Cardiac muscle cell (in vitro differentiated cells and primary cell): ENCODE data around the gene PHKB. TPM values are rescaled to one million over a fixed set of nuclear protein-coding genes. Genes with fewer than 3 reads are reported as not detected.

Experiments
- DNase-seq, 2 donors: peaks; one replicate each; pipeline versions ENCODE4 v3.0.0 to v3.0.0-alpha.2; 2010 to 2017; ENCODE audit warnings: low read depth in 1 of 2, low spot score in 1 of 2
- H3K27ac ChIP-seq: fragments of 200-600 bp; sonication (generic); 2 replicates; pipeline ENCODE4 v1.5.1; 2016
- H3K27me3 ChIP-seq: fragments of 200-600 bp; sonication (generic); 2 replicates; pipeline ENCODE4 v1.6.0; 2016; ENCODE audit warnings: control low read depth
- H3K36me3 ChIP-seq: fragments of 200-600 bp; sonication (generic); 2 replicates; pipeline ENCODE4 v1.5.1; 2016; ENCODE audit warnings: control low read depth
- H3K4me1 ChIP-seq: fragments of 200-600 bp; sonication (generic); 2 replicates; pipeline ENCODE4 v1.8.1; 2017; ENCODE audit warnings: low read depth, mild to moderate bottlenecking, mixed run types
- H3K4me3 ChIP-seq: fragments of 200-600 bp; sonication (generic); 2 replicates; pipeline ENCODE4 v1.5.1; 2016; ENCODE audit warnings: mild to moderate bottlenecking
- H3K9me3 ChIP-seq: fragments of 200-600 bp; sonication (generic); 2 replicates; pipeline ENCODE4 v1.5.1; 2017; ENCODE audit warnings: low read depth, mild to moderate bottlenecking, control low read depth
- polyA plus RNA-seq: library from polyadenylated mRNA; unstranded; fragments of >200 nt; fragmentation: Nextera tagmentation; extraction: Ambion mirVana; gene quantifications from 2 replicates; pipeline ENCODE4 v1.2.1, GENCODE V29; 2016
- total RNA-seq: library from RNA; depleted of rRNA; stranded (reverse); fragments of >200 nt; gene quantifications from 2 replicates; pipeline ENCODE4 v1.2.3, GENCODE V29; 2016
- TF ChIP-seq, protein P1 (sequence below): IDR thresholded peaks from 2 replicates; pipeline ENCODE4 v1.5.1; 2012; ENCODE audit warnings: low read depth, mild to moderate bottlenecking, low read length

Gene PHKB
- total and polyA plus RNA-seq, 2 experiments from 2014 or later = 84.2 to 107 TPM

- DNase-seq = no peak
- H3K27ac ChIP-seq = no peak overlapping the region
- no peaks in the 10 kb centered on the region for H3K27me3 ChIP-seq
- H3K4me1 ChIP-seq = no peaks in the 10 kb centered on the region
- H3K9me3 ChIP-seq = no peaks in the 10 kb centered on the region
- no peaks in the 10 kb centered on the region for H3K36me3 ChIP-seq
- H3K4me3 ChIP-seq = no peak overlapping the region
- TF ChIP-seq, protein P1, sequence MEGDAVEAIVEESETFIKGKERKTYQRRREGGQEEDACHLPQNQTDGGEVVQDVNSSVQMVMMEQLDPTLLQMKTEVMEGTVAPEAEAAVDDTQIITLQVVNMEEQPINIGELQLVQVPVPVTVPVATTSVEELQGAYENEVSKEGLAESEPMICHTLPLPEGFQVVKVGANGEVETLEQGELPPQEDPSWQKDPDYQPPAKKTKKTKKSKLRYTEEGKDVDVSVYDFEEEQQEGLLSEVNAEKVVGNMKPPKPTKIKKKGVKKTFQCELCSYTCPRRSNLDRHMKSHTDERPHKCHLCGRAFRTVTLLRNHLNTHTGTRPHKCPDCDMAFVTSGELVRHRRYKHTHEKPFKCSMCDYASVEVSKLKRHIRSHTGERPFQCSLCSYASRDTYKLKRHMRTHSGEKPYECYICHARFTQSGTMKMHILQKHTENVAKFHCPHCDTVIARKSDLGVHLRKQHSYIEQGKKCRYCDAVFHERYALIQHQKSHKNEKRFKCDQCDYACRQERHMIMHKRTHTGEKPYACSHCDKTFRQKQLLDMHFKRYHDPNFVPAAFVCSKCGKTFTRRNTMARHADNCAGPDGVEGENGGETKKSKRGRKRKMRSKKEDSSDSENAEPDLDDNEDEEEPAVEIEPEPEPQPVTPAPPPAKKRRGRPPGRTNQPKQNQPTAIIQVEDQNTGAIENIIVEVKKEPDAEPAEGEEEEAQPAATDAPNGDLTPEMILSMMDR = no peak
Measured at GRCh38 chr16:47581114-47581513, 120.0 kb downstream of the PHKB start.

DNA sequence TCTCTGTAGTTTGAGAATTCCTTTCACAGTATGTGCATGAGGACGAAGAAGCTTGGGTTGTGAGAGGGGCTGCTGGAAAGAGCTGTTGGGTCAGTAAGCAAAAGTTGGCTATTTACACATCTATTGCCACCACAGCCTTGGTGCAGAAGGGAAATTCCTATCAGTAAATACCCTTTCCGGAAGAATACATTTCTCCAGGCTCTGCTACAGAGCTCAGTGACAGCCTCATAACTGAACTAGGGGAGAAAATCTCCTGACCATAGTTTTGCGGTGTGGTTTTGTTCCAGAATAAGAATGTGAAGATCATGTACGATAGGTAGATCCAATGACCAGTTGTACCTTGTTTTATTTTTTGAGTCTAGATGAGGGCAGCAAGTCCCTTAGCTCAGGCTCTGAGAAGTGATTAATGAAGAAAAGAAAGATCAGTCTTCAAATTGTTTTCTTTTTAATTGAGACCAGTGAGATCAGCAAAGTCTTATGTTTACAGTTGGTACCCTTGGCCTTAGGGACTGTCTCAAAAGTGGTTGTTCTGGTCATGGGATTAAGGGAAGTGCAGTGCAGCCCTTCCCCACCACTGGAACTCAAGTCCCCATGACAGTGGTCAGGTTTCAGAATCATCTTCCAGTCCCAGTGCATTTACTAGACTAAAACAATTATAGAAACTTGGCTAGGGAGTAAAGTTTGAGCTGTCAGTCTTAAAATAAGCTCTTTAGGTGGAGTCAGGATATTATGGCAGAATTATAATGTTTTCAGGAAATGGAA is 123.5 kb downstream of the PHKB start:
- DNase-seq = no peak
- TF ChIP-seq, protein P1 = no peak
- Histone ChIP-seq H3K9me3 (no peaks in the 10 kb centered on the region), H3K4me1 (no peaks in the 10 kb centered on the region), H3K36me3 (peaks cover 9% of the 10 kb centered on the region), H3K4me3 (no peak overlapping the region), H3K27ac (no peak overlapping the region), H3K27me3 (no peaks in the 10 kb centered on the region)

GRCh38 chr16:47586121-47586520 is 125.0 kb downstream of the PHKB start:
- H3K4me3 ChIP-seq = no peak overlapping the region
- TF ChIP-seq, protein P1 = no peak
- H3K9me3 ChIP-seq = no peaks in the 10 kb centered on the region
- no peaks in the 10 kb centered on the region for H3K4me1 ChIP-seq
- H3K27me3 ChIP-seq = no peaks in the 10 kb centered on the region
- H3K27ac ChIP-seq = no peak overlapping the region
- no peak for DNase-seq
- peaks cover 19% of the 10 kb centered on the region for H3K36me3 ChIP-seq

GRCh38 chr16:47590472-47590871 is 129.3 kb downstream of the PHKB start:
- no peak overlapping the region for H3K4me3 ChIP-seq
- no peaks in the 10 kb centered on the region for H3K27me3 ChIP-seq
- H3K4me1 ChIP-seq = no peaks in the 10 kb centered on the region
- H3K27ac ChIP-seq = no peak overlapping the region
- H3K36me3 ChIP-seq = peaks cover 34% of the 10 kb centered on the region
- TF ChIP-seq, protein P1 = no peak
- no peak for DNase-seq
- H3K9me3 ChIP-seq = no peaks in the 10 kb centered on the region

- H3K9me3 ChIP-seq = no peaks in the 10 kb centered on the region
- no peak overlapping the region for H3K4me3 ChIP-seq
- no peaks in the 10 kb centered on the region for H3K27me3 ChIP-seq
- DNase-seq = no peak
- H3K4me1 ChIP-seq = no peaks in the 10 kb centered on the region
- TF ChIP-seq, protein P1 = no peak
- H3K36me3 ChIP-seq = peaks cover 42% of the 10 kb centered on the region
- H3K27ac ChIP-seq = no peak overlapping the region
Measured at GRCh38 chr16:47592232-47592631, 131.1 kb downstream of the PHKB start.
